AG04450 (cell line): ENCODE measurements around the gene BIN1. TPM values are rescaled to one million over a fixed set of nuclear protein-coding genes. Genes with fewer than 3 reads are reported as not detected.

Experiments used
- CTCF ChIA-PET: fragments of 300-600, 350-600 bp; formaldehyde crosslinking; extraction: SDS; loops from one replicate; lab custom pipeline; 2022; ENCODE audit warnings: antibody characterized with exemption, inconsistent platforms; lab: Charles Lee
- POLR2A ChIA-PET: fragments of 350-600 bp; formaldehyde crosslinking; extraction: SDS; loops from one replicate; lab custom pipeline; 2021; ENCODE audit warnings: antibody characterized with exemption, inconsistent platforms; lab: Yijun Ruan, JAX
- DNase-seq: peaks from one replicate; pipeline ENCODE4 v3.0.0-alpha.2; 2011; ENCODE audit warnings: low read depth, low spot score
- H3K27ac ChIP-seq: one replicate; pipeline ENCODE4 v1.5.1; 2012; ENCODE audit warnings: low read depth, low read length, control low read depth
- H3K27me3 ChIP-seq: one replicate; pipeline ENCODE4 v1.6.0; 2012; ENCODE audit warnings: low read length; ENCODE audit not compliant: control insufficient read depth, insufficient read depth
- H3K4me3 ChIP-seq: 2 replicates; pipeline ENCODE4 v1.5.1; 2011; ENCODE audit warnings: mild to moderate bottlenecking, low read depth, low read length, control low read depth
- H3K9me3 ChIP-seq: 2 replicates; pipeline ENCODE4 v1.5.1; 2012; ENCODE audit warnings: low read length; ENCODE audit not compliant: control insufficient read depth, insufficient read depth
- polyA plus RNA-seq: library from polyadenylated mRNA; depleted of rRNA; stranded (reverse); fragments of >200 nt; gene quantifications from 2 replicates; pipeline ENCODE4 v1.2.3, GENCODE V29; 2011
- TF ChIP-seq, protein P1 (sequence below): IDR thresholded peaks from 2 replicates; pipeline ENCODE4 v1.5.1; 2011; ENCODE audit warnings: low read depth, low read length, control low read depth, inconsistent platforms

BIN1 gene
- polyA plus RNA-seq, 1 experiment: 32.4 TPM

DNA sequence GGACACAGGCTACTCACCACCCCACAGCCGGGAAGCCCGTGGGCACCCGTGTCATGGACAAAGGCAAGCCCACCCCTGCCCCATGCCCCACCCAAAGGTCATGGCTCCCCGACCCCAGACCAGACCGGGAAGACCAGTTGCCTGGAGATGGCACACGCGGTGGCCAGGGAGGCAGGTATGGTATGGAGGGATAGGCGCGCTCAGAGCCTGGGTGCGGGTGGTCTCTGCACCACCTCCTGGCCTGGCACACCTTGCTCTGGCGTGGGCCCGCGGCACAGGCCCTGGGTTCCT, 51.2 kb downstream of the BIN1 start:
- TF ChIP-seq, protein P1, sequence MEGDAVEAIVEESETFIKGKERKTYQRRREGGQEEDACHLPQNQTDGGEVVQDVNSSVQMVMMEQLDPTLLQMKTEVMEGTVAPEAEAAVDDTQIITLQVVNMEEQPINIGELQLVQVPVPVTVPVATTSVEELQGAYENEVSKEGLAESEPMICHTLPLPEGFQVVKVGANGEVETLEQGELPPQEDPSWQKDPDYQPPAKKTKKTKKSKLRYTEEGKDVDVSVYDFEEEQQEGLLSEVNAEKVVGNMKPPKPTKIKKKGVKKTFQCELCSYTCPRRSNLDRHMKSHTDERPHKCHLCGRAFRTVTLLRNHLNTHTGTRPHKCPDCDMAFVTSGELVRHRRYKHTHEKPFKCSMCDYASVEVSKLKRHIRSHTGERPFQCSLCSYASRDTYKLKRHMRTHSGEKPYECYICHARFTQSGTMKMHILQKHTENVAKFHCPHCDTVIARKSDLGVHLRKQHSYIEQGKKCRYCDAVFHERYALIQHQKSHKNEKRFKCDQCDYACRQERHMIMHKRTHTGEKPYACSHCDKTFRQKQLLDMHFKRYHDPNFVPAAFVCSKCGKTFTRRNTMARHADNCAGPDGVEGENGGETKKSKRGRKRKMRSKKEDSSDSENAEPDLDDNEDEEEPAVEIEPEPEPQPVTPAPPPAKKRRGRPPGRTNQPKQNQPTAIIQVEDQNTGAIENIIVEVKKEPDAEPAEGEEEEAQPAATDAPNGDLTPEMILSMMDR: no peak
- Histone ChIP-seq H3K27me3 (no peaks in the 10 kb centered on the region), H3K4me3 (no peak overlapping the region), H3K9me3 (no peaks in the 10 kb centered on the region; the same call in 1 of the 2 replicates), H3K27ac (no peak overlapping the region)
- POLR2A ChIA-PET: no interaction called here
- no peak for DNase-seq
- CTCF ChIA-PET: no interaction called here

DNA sequence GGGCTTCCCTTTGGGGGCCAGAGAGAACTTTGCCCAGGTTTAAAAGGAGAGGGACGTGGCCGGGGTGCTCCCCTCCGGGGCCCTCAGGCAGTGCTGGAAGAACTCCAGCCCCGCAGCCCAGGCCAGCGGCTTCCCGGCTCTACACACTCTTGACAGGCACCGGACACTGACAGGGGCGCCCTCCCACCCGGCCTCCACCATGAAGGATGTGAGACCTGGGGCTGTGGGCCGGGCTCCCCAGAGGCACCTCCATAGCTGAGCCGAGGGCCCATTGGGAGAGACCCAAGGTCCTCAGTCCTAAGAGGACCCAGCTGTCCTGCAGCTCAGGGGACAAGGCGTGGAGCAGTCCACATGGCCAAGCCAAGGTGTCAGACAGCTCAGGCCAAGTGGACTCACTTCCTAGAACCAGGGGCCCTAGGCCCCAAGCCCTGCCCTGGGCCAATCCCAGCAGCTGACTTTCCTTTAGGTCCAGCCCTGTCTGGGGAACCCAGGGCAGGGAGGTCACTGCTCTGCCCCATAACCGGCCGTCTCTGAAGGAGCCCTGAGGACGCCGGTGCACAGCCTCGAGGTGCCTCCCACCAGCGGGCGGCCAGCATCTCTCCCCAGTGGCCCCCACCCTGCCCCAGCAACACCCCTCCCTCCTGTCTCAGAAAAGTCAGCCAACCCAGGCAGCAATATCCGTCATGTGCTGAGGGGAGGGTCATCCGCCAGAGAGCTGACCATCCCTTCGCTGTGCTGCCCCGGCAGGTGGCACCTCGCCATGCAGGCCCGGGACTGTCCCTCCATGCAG, 51.8 kb downstream of the BIN1 start:
- Histone ChIP-seq H3K27me3 (no peaks in the 10 kb centered on the region), H3K4me3 (no peak overlapping the region), H3K9me3 (no peaks in the 10 kb centered on the region; the same call in 1 of the 2 replicates), H3K27ac (no peak overlapping the region)
- POLR2A ChIA-PET: no interaction called here
- TF ChIP-seq, protein P1: no peak
- CTCF ChIA-PET: no interaction called here
- DNase-seq: no peak

DNA sequence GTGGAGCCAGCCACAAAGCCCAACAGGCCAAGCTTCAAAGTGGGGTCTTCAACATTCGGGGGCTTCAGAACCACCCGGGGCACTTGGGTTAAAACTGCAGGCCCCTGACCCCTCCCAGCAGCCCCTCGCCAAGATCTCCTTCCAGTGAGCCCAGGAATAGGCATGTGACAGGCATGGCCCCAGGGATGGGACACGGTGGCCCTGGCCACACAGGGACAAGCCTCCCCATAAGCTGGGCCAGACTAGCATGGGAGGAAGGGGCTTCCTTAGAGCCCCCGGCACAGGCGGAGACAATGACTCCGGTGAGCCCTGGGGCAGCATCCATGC, 52.4 kb downstream of the BIN1 start:
- Histone ChIP-seq H3K9me3 (no peaks in the 10 kb centered on the region; the same call in 1 of the 2 replicates), H3K27ac (no peak overlapping the region), H3K27me3 (no peaks in the 10 kb centered on the region), H3K4me3 (no peak overlapping the region)
- no peak for DNase-seq
- CTCF ChIA-PET: no interaction called here
- TF ChIP-seq, protein P1: no peak
- POLR2A ChIA-PET: no interaction called here

GRCh38 chr2:127053731-127054603, 53.0 kb downstream of the BIN1 start:
- CTCF ChIA-PET: no interaction called here
- Histone ChIP-seq H3K27ac (no peak overlapping the region), H3K9me3 (no peaks in the 10 kb centered on the region; the same call in 1 of the 2 replicates), H3K4me3 (no peak overlapping the region), H3K27me3 (no peaks in the 10 kb centered on the region)
- TF ChIP-seq, protein P1: no peak
- no peak for DNase-seq
- POLR2A ChIA-PET: no interaction called here
